SIG-M5 treated with dmso at 0.1 percent for 504 hours (cell line): ENCODE results near the gene CMTM7.
"Not testable (repeated sequence)": the region's sequence is repeated elsewhere in the genome, so short reads cannot be mapped to it uniquely, and the experiment has no call there.

ENCODE experiments used
- DNase-seq: peaks from one replicate; lab custom pipeline; 2025; ENCODE audit not compliant: unreplicated experiment; lab: John Stamatoyannopoulos, UW

The CMTM7 gene

GRCh38 chr3:32381922-32382321 lies 9.7 kb upstream of the CMTM7 start:
- DNase-seq, result no peak

GRCh38 chr3:32383136-32383711 lies 8.4 kb upstream of the CMTM7 start:
- DNase-seq, result no peak

- no peak for DNase-seq
Measured at GRCh38 chr3:32384938-32385337, 6.7 kb upstream of the CMTM7 start.

- DNase-seq, result no peak
Measured at GRCh38 chr3:32387512-32387911, 4.1 kb upstream of the CMTM7 start.

GRCh38 chr3:32389577-32389976 lies 2.1 kb upstream of the CMTM7 start:
- not testable (repeated sequence) for DNase-seq

DNA sequence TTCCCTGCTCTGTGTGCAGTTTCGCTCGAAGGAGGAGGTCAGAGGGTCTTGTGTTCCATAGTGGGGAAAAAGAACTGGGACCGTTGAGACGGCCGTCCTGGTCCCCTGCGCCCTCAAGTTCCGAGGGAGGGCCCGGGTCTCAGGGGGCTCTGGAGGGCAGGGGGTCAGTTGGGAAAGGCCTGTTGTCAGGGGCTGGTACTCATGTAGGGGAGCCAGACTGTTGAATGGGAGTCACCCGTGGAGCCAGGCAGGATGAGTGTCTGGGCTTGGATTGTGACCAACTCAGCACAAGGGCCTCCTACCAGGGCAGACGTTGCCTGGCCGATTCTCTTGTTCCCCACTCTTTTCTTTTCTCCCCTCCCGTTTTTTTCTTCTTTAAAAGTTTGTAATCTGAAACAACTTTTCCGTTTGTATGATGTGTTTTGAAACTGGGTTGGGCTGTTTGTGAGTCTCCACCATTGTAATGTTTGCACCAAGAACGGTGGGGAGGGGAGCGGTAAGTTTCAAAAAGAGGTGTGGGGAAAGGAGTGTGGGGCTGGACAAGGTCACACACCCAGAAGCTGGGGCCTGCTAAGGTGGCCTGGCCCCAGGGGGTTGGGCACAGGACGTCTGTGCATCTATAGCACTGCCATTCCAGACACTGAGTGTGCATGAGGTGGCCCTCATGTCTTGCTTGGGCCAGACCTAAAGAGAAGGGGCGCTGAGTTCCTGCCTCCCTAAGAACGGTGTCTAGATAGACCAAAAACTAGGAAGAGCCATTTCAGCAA lies 1.1 kb downstream of the CMTM7 start:
- DNase-seq, result no peak

- no peak for DNase-seq
Measured at GRCh38 chr3:32395496-32395895, 3.8 kb downstream of the CMTM7 start.

- no peak for DNase-seq
Measured at GRCh38 chr3:32397941-32398340, 6.3 kb downstream of the CMTM7 start.

- peak; percentile 12 for DNase-seq
Measured at GRCh38 chr3:32398531-32398930, 6.9 kb downstream of the CMTM7 start.

GRCh38 chr3:32399030-32399620 lies 7.5 kb downstream of the CMTM7 start:
- DNase-seq, result peak; percentile 16

- DNase-seq, result no peak
Measured at GRCh38 chr3:32401126-32401525, 9.5 kb downstream of the CMTM7 start.

DNA sequence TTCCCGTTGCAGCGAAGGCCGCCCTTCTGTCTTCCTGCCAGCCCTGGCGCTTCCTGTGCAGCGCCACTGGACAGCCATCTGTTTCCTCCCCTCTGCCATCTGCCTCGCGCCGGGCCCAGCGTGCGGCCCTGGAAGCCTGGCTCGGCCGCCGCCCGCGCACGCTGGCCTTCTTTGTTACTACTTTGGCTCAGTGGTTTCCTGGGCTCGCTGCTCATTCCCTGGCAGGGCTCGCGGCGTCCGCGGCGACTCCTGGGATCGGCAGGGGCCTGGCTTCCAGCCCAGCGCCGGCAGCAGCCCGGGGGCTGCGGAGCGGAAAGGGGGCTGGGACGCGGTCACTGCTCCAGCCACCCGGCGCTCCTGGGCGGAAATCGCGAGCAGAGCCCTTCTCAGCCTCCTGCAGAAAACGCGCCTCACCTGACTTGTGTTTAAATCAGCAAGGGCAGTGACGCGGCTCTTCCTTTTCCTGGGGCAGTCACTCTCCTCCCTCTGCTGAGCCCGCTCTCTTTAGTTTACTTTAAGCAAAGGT lies 10.0 kb downstream of the CMTM7 start:
- no peak for DNase-seq

DNA sequence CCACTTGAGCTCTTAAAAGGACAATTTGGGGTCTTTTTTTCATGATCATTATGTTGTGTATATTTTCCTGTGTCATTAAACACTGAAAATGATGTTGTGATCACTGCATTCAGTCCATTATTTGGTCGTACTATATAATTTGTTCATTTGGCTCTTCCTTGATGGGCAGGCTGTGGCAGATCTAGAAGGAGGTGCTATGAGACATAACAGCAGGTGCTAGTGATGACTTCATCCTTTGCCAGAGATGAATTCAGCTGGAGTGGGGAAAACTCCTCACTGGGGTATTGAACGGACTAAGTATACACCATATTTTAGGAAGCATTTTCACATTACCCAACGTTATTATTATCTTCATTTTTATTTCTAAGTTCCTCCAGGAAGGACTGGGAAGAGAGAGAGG lies 12.0 kb downstream of the CMTM7 start:
- no peak for DNase-seq

GRCh38 chr3:32404714-32405113 lies 13.1 kb downstream of the CMTM7 start:
- no peak for DNase-seq

DNA sequence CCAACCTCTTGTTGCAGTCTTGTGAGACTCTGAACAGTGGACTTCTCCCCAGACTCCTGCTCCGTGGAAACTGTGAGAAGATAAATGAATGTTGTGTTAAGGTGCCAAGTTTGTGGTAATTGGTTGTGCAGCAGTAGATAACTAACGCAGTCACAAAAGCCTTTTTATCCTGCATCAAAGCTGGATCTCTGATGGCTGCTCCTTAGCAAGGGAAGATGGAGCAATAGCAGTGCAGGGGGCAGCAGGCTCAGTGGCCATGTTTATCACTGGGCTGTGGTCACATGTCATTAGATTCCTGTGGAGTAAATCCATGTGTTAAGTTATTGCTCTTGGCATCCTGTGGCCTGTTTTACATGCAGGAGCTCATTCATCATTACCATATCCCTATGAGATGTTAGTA lies 13.5 kb downstream of the CMTM7 start:
- no peak for DNase-seq

DNA sequence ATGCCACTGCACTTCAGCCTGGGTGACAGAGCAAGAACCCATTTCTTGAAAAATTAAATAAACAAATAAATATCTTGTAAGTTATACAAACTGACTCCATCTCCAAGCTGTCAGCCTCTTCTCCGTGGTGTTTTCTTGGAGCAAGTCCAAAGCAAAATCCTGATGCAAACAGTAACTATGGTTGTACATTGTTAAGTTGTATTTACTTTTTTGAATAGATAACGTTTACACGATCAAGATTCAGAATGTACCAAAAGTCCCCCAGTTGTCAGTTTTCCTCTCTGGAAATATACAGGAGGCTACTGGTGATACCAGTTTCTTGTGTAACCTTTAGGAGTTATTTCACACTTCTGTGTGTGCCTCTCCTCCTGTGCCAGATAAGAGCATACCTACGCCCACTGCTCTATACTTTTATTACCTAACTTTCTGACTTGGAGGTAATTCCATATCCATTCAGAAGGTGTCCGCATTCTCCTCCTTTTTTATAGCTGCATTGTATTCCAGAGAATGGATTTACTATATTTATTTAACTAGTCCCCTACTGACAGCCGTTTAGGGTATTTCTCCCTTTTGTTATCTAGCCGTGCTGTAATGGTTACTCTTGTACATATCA lies 14.2 kb downstream of the CMTM7 start:
- DNase-seq, result no peak

GRCh38 chr3:32406486-32407408 lies 15.1 kb downstream of the CMTM7 start:
- peak; percentile 98 for DNase-seq

GRCh38 chr3:32410367-32411246 lies 19.0 kb downstream of the CMTM7 start:
- DNase-seq, result no peak

DNA sequence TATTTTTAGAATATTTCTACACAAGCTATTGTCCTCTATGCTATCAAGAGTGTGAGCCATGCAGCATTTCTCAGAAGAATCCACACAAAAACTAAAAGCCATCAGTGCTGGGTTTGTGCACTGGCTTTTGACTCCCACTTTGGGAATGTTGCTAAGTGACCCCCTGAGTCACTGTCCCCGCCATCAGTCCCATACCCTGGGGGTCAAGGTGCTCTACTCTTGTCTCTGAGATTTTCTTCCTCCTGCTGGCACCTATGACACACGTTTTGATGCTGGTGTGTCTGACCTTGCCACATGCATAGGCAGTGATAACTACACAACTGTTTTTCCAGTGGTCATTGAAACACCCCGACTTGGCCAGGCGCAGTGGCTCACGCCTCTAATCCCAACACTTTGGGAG lies 19.8 kb downstream of the CMTM7 start:
- no peak for DNase-seq

GRCh38 chr3:32412887-32413286 lies 21.2 kb downstream of the CMTM7 start:
- DNase-seq, result no peak
